Subcutaneous adipose tissue (tissue), 4 donors: ENCODE results near the gene YPEL5. TPM values are rescaled to one million over a fixed set of nuclear protein-coding genes. Genes with fewer than 3 reads are reported as not detected.

Experiments used
- small RNA-seq: library from RNA; depleted of rRNA; stranded (forward); fragments of <200 nt; gene quantifications from one replicate; pipeline ENCODE3, GENCODE V24; 2016
- total RNA-seq, 4 donors: library from RNA; depleted of rRNA; stranded (reverse); fragments of >200 nt; gene quantifications; one replicate each; pipeline ENCODE4 v1.1.0, GENCODE V29; 2016
- TF ChIP-seq, protein P1 (sequence below): fragments of 450-650 bp; IDR thresholded peaks from one replicate; pipeline ENCODE4 v1.5.1; 2016; ENCODE audit warnings: low read depth, mild to moderate bottlenecking, control low read depth, antibody characterized with exemption, moderate library complexity

The YPEL5 gene
- total RNA-seq, 4 donors from 2014 or later, result 94.9 to 353 (median 114) TPM

GRCh38 chr2:30201990-30202389, 55.2 kb downstream of the YPEL5 start:
- TF ChIP-seq, protein P1, sequence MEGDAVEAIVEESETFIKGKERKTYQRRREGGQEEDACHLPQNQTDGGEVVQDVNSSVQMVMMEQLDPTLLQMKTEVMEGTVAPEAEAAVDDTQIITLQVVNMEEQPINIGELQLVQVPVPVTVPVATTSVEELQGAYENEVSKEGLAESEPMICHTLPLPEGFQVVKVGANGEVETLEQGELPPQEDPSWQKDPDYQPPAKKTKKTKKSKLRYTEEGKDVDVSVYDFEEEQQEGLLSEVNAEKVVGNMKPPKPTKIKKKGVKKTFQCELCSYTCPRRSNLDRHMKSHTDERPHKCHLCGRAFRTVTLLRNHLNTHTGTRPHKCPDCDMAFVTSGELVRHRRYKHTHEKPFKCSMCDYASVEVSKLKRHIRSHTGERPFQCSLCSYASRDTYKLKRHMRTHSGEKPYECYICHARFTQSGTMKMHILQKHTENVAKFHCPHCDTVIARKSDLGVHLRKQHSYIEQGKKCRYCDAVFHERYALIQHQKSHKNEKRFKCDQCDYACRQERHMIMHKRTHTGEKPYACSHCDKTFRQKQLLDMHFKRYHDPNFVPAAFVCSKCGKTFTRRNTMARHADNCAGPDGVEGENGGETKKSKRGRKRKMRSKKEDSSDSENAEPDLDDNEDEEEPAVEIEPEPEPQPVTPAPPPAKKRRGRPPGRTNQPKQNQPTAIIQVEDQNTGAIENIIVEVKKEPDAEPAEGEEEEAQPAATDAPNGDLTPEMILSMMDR, result no peak

DNA sequence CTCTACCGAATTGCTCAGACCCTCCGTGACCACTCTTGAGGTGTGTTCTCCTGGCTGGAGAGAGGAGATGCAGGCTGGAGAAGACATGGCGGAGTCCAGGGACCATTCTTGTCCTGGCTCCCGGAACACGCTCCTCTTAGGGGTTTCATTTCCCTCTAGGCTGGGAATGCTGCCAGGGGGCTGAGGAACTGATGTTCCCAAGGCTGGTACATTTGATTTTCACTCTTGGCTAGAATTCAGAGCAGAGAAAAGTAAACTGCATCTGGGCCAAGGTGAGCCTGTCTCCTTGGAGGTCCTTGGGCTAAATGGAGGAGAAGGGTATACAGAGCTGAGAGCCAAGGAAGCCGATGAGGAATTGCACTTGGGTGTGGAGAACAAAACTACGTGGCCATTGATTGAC, 56.3 kb downstream of the YPEL5 start:
- TF ChIP-seq, protein P1, result no peak

DNA sequence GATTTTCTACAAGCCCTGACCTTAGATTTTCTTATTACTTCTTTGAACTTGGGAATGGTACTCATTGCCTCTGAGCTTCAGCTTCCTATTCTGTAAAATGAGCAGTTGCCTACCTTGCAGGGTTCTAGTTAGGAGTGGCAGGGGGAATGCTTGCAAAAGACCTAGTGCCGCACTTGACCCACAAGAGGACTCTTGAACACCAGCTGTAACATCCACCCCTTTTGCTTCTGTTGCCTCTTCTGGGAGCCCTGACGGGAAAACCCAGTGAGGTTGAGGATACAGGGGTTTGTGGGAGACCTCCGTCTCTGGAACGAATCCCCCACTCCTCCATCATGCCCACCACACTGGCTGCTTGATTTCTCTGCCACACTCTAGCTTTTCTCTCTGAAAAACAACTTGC, 57.5 kb downstream of the YPEL5 start:
- TF ChIP-seq, protein P1, result no peak

DNA sequence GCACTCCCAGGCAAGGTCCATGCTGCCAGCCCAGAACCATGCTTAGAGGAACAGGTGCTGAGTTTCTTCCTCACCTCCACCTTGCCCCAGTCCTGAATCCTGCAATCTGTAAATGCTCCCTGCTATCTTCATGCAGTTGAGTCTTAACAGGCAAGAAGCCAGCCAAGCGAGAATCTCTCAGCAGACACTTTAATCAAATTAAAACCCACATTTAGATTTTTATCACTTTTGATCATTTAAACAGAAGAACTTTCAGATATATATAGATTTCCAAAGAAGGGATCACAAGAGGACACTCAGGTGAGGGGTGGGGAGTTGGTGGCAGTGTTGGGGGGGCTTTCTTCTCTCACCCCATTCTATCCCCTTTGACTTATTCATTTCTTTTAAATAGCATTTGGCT, 58.6 kb downstream of the YPEL5 start:
- TF ChIP-seq, protein P1, result no peak

DNA sequence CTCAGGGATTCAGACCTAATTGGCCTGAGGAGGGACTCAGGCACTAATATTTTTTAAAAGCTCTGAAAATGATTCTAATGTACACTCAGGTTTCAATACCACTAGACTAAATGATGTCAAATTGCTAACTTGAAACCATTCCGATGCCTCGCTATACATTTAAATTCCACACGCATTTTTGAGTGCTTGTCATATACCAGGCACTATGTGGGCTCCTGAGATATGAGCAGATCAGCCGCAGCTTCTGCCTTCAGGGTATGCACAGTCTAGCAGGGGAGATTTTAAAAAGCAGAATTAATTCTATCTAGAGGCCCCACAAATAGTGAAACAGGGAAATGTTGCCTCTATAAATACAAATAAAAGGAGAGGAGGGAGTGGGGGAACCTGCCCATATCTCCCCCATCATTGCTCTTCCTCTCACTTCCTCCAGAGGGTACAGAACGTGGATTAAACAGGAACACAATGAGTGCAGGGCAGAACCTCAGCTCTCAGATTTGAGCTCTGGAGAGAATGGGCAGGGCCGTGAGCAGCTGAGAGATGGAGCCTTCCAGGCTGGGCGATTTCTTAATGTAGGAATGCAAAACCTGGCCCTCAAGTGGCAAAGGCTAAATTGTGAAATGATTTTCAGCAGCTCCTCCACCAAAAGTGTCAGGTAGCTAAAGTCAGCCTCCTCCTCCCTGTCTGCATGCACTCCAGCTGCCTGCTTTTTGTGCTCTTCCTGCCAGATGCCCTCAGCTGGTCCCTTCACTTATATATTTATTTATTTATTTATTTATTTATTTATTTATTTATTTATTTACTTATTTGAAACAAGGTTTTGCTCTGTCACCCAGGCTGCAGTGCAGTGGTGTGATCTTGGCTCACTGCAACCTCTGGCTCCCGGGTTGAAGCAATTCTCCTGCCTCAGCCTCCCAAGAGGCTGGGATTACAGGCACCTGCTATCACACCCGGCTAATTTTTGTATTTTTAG, 59.9 kb downstream of the YPEL5 start:
- TF ChIP-seq, protein P1, result no peak

DNA sequence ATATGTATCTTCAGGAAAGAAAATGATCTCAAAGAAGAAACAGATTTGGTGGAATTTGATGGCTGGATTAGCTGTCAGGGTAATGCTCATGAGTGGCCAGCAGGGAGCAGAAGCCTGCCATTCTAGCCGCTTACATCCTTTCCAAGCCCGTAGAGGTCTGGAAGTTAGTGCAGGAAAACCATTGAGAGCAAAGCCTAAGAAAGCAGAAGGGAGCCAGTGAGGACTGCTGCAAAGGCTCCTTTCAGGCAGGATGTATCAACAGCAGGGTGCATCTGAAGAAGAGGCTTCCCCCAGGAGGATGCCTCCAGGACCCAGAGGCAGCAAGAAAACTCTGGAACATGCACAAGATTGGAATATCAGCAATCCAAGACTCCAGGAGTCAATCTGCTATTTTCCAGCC, 61.6 kb downstream of the YPEL5 start:
- TF ChIP-seq, protein P1, result no peak

GRCh38 chr2:30209227-30209626, 62.4 kb downstream of the YPEL5 start:
- TF ChIP-seq, protein P1, result no peak

Small RNAs within 50 kb of the gene (small RNA-seq; reads per million reads assigned to genes)
- not detected for gene SNORA10B

Other genes with a start within 250 kb of the YPEL5 start
- 1 to 10 TPM in 3 of 4 donors, under 1 TPM in 1; 0.85 to 2.4 (median 1.8) TPM for gene ALK, start 225.4 kb upstream of the YPEL5 start, total RNA-seq
- 10 to 100 TPM; 11.7 to 16.3 (median 12.5) TPM for gene LBH, start 84.5 kb downstream of the YPEL5 start, total RNA-seq